IMR-90 (cell line): ENCODE results near the gene TFRC. TPM values are rescaled to one million over a fixed set of nuclear protein-coding genes. Genes with fewer than 3 reads are reported as not detected.

Experiments used
- ATAC-seq: fragments of 200-7000 bp; cut with Tn5 transposase; 2 replicates; pipeline ENCODE4 v1.9.1; 2020; ENCODE audit warnings: low read depth, mild to moderate bottlenecking, moderate library complexity
- BruUV-seq: library from RNA; stranded (reverse); fragments of 400-500 nt; replicated peaks from 2 replicates; lab custom pipeline; 2021; lab: Mats Ljungman, UMichigan
- CTCF ChIA-PET: fragments of 300-600 bp; formaldehyde crosslinking; extraction: SDS; loops from one replicate; lab custom pipeline; 2021; ENCODE audit warnings: antibody characterized with exemption; lab: Yijun Ruan, JAX
- POLR2A ChIA-PET: fragments of 300-600 bp; sonication (Branson Sonifier 250); formaldehyde crosslinking; loops from one replicate; lab custom pipeline; 2022; ENCODE audit warnings: antibody characterized with exemption; ENCODE audit not compliant: unreplicated experiment; lab: Charles Lee
- DNase-seq: peaks from one replicate; pipeline ENCODE4 v3.0.0; 2013
- H2AFZ ChIP-seq: replicated peaks from 2 replicates; pipeline ENCODE3; 2013; ENCODE audit warnings: low read length, mild to moderate bottlenecking; ENCODE audit not compliant: poor library complexity
- H2AK5ac ChIP-seq: 2 replicates; pipeline ENCODE4 v1.6.1; 2013; ENCODE audit warnings: low read depth, low read length, inconsistent platforms
- H2AK9ac ChIP-seq: replicated peaks from 2 replicates; pipeline ENCODE3; 2013; ENCODE audit warnings: mild to moderate bottlenecking, low read depth, low read length, moderate library complexity; ENCODE audit not compliant: poor library complexity
- H2BK120ac ChIP-seq: 2 replicates; pipeline ENCODE4 v1.6.1; 2013; ENCODE audit warnings: low read depth, low read length, inconsistent platforms
- H2BK15ac ChIP-seq: 3 replicates; pipeline ENCODE4 v1.6.1; 2013; ENCODE audit warnings: low read depth, low read length, inconsistent platforms
- H2BK20ac ChIP-seq: 2 replicates; pipeline ENCODE4 v1.6.1; 2013; ENCODE audit warnings: low read depth, mild to moderate bottlenecking, inconsistent platforms, low read length, moderate library complexity
- H2BK5ac ChIP-seq: 2 replicates; pipeline ENCODE4 v1.6.1; 2013; ENCODE audit warnings: mild to moderate bottlenecking, low read depth, low read length, inconsistent platforms; ENCODE audit not compliant: poor library complexity, severe bottlenecking
- H3K14ac ChIP-seq: replicated peaks from 2 replicates; pipeline ENCODE4 v1.6.1; 2013; ENCODE audit warnings: low read depth, low read length, inconsistent platforms
- H3K18ac ChIP-seq: 2 replicates; pipeline ENCODE4 v1.6.1; 2013; ENCODE audit warnings: low read depth, low read length, control low read depth
- H3K23ac ChIP-seq: 2 replicates; pipeline ENCODE4 v1.6.1; 2013; ENCODE audit warnings: low read depth, low read length, inconsistent platforms
- H3K27ac ChIP-seq: 2 replicates; pipeline ENCODE4 v1.5.1; 2013; ENCODE audit warnings: mild to moderate bottlenecking, control low read depth, low read length; ENCODE audit not compliant: insufficient read depth
- H3K27me3 ChIP-seq: 2 replicates; pipeline ENCODE4 v1.6.1; 2013; ENCODE audit warnings: low read length; ENCODE audit not compliant: control insufficient read depth, insufficient read depth
- H3K36me3 ChIP-seq: 2 replicates; pipeline ENCODE4 v1.6.1; 2013; ENCODE audit warnings: low read length, mixed read lengths; ENCODE audit not compliant: control insufficient read depth, insufficient read depth
- H3K4ac ChIP-seq: 2 replicates; pipeline ENCODE4 v1.6.1; 2013; ENCODE audit warnings: low read depth, low read length, inconsistent platforms
- H3K4me1 ChIP-seq: 2 replicates; pipeline ENCODE4 v1.6.1; 2013; ENCODE audit warnings: low read length, mixed read lengths; ENCODE audit not compliant: control insufficient read depth, insufficient read depth
- H3K4me2 ChIP-seq: 2 replicates; pipeline ENCODE4 v1.6.1; 2013; ENCODE audit warnings: low read depth, mild to moderate bottlenecking, control low read depth, low read length, moderate library complexity
- H3K4me3 ChIP-seq: 2 replicates; pipeline ENCODE4 v1.5.1; 2013; ENCODE audit warnings: low read depth, mild to moderate bottlenecking, control low read depth, low read length, moderate library complexity; ENCODE audit not compliant: insufficient read depth
- H3K56ac ChIP-seq: 2 replicates; pipeline ENCODE4 v1.6.1; 2013; ENCODE audit warnings: low read length, inconsistent platforms; ENCODE audit not compliant: insufficient read depth; ENCODE audit errors: extremely low read depth
- H3K79me1 ChIP-seq, 2 experiments: 2 replicates each; pipeline ENCODE4 v1.6.1; 2013; ENCODE audit warnings: low read length in 2 of 2, inconsistent platforms in 1 of 2, low read depth in 1 of 2
- H3K9ac ChIP-seq: 2 replicates; pipeline ENCODE4 v1.6.1; 2013; ENCODE audit warnings: low read depth, low read length, control low read depth
- H3K9me1 ChIP-seq: 2 replicates; pipeline ENCODE4 v1.6.1; 2013; ENCODE audit warnings: low read length, inconsistent platforms; ENCODE audit not compliant: insufficient read depth
- H3K9me3 ChIP-seq: 2 replicates; pipeline ENCODE4 v1.6.1; 2013; ENCODE audit warnings: low read length; ENCODE audit not compliant: control insufficient read depth, insufficient read depth
- H4K20me1 ChIP-seq: 2 replicates; pipeline ENCODE4 v1.6.1; 2013; ENCODE audit warnings: low read length, inconsistent platforms; ENCODE audit not compliant: insufficient read depth
- H4K5ac ChIP-seq: 2 replicates; pipeline ENCODE4 v1.6.1; 2013; ENCODE audit warnings: mild to moderate bottlenecking, low read depth, low read length, control low read depth
- H4K8ac ChIP-seq, 2 experiments: 2 replicates each; pipeline ENCODE4 v1.6.1; 2013; ENCODE audit warnings: low read depth in 2 of 2, low read length in 2 of 2, control low read depth in 1 of 2, inconsistent platforms in 1 of 2
- H4K91ac ChIP-seq: 2 replicates; pipeline ENCODE4 v1.6.1; 2013; ENCODE audit warnings: low read depth, low read length, inconsistent platforms; ENCODE audit not compliant: insufficient read depth
- CEBPB ChIP-seq: IDR thresholded peaks from 2 replicates; pipeline ENCODE4 v1.6.1; 2012; ENCODE audit warnings: low read depth, low read length, improper control_type of control experiment
- NFE2L2 ChIP-seq: fragments of 150-350 bp; IDR thresholded peaks from 2 replicates; pipeline ENCODE4 v1.6.1; 2016; ENCODE audit warnings: low read depth, mild to moderate bottlenecking, low read length
- WGBS, 2 experiments: methylation state at CpG; one replicate each; pipeline versions ENCODE4 v1.1.5 to v1.1.7; 2013; ENCODE audit warnings: missing lambda C conversion rate in 2 of 2; ENCODE audit not compliant: insufficient read length in 1 of 2; ENCODE audit errors: extremely low coverage in 2 of 2; 5-methylcytosine and 5-hydroxymethylcytosine counted together
- dilution Hi-C: fragments of 300-500 bp; cut with HindIII; formaldehyde crosslinking; loops from one replicate; pipeline ENCODE4 v1.14.3; 2018; ENCODE audit warnings: low sequenced_read_pairs; ENCODE audit not compliant: unreplicated experiment
- in situ Hi-C: fragments of 300-500 bp; cut with MboI; formaldehyde crosslinking; loops from 3 replicates; pipeline ENCODE4 v1.14.3; 2019; ENCODE audit warnings: low sequenced_read_pairs, inconsistent platforms, mixed read lengths
- intact Hi-C: fragments of 100-400 bp; cut with micrococcal nuclease; formaldehyde crosslinking; loops from 2 replicates; pipeline ENCODE4 v1.10.0; 2022
- polyA plus RNA-seq, 3 experiments: library from polyadenylated mRNA; depleted of rRNA; stranded (reverse); fragments of >200 nt; gene quantifications; 2 replicates each; pipeline ENCODE4 v1.2.3, GENCODE V29; 2012; ENCODE audit warnings: low replicate concordance in 1 of 3
- total RNA-seq: library from RNA; depleted of rRNA; stranded (reverse); fragments of >200 nt; gene quantifications from 2 replicates; pipeline ENCODE4 v1.2.3, GENCODE V29; 2012

Gene TFRC
- total and polyA plus RNA-seq, 2 of the 4 experiments (the other 2 are of a cell fraction): 78.6 to 156 TPM

GRCh38 chr3:196055683-196056270 lies 26.1 kb downstream of the TFRC start:
- Histone ChIP-seq H2BK15ac (no peak overlapping the region), H3K4me1 (no peaks in the 10 kb centered on the region; the same call in 1 of the 2 replicates), H2BK20ac (no peak overlapping the region), H4K8ac (no peak overlapping the region), H4K20me1 (no peaks in the 10 kb centered on the region), H3K9me1 (peaks cover 2% of the 10 kb centered on the region; the same call in 1 of the 2 replicates), H4K5ac (no peak overlapping the region), H2AK9ac (no peak overlapping the region), H3K9ac (no peak overlapping the region), H3K27ac (no peak overlapping the region), H3K4ac (no peak overlapping the region), H3K56ac (no peak overlapping the region), H3K27me3 (no peaks in the 10 kb centered on the region), H3K79me1 (0 out of 4 replicates have a peak, but pooled peaks cover under 1 to 3% of the 10 kb centered on the region in 2 experiments), H3K4me2 (no peak overlapping the region), H2BK120ac (no peak overlapping the region), H2AFZ (peak overlapping the region; percentile 17), H3K18ac (no peak overlapping the region), H3K9me3 (no peaks in the 10 kb centered on the region), H3K14ac (no peak overlapping the region), H4K91ac (no peak overlapping the region), H3K36me3 (peaks cover 58% of the 10 kb centered on the region), H2AK5ac (no peak overlapping the region), H2BK5ac (no peak overlapping the region), H3K4me3 (no peak overlapping the region), H3K23ac (no peak overlapping the region)
- ChIA-PET CTCF (no interaction called here), POLR2A (no interaction called here)
- no TSS peak for BruUV-seq
- DNase-seq (no peak), ATAC-seq (no peak)
- intact Hi-C loops (no loop called here), dilution Hi-C loops (loop anchor here (25.0 kb wide), 1 partner anchor 132 kb away; no protein-coding TSS in a partner anchor), in situ Hi-C loops (no loop called here)
- no peak for TF ChIP-seq NFE2L2
- peak; percentile 73 for TF ChIP-seq CEBPB
- WGBS, 2 experiments: 84% methylated on average over 3 of the region's 10 CpGs; no CpG with 5 or more reads in 1 of the 2 experiments
